Measurements from ENCODE around the gene PPP3CA. TPM values are rescaled to one million over a fixed set of nuclear protein-coding genes. Genes with fewer than 3 reads are reported as not detected.

PPP3CA gene
- total and polyA plus RNA-seq, 9 donors: 19.4 to 47.9 (median 37.9) TPM

GRCh38 chr4:101217353-101218031 is 129.8 kb downstream of the PPP3CA start:
- DNase-seq: no peak
- TF ChIP-seq CTCF (IDR thresholded peaks at IDR 0.05) (no peak), EP300 (IDR thresholded peaks at IDR 0.05) (no peak), POLR2A (IDR thresholded peaks at IDR 0.05) (no peak)
- H3K9me3 ChIP-seq: no peaks in the 10 kb centered on the region
- 73 to 86% (median 86%) methylated on average over 7 of the region's 7 CpGs for WGBS, 3 donors
- no peaks in the 10 kb centered on the region for H3K36me3 ChIP-seq
- H3K27ac ChIP-seq: no peak overlapping the region
- intact Hi-C loops (cut with DNase I): no loop called here
- H3K4me1 ChIP-seq (ENCODE audit: insufficient read depth): peaks cover 3% of the 10 kb centered on the region
- no peak overlapping the region for H3K4me3 ChIP-seq
- H3K27me3 ChIP-seq: no peaks in the 10 kb centered on the region

GRCh38 chr4:101211146-101211553 is 136.2 kb downstream of the PPP3CA start:
- DNase-seq: no peak
- no peaks in the 10 kb centered on the region for H3K36me3 ChIP-seq
- no peaks in the 10 kb centered on the region for H3K9me3 ChIP-seq
- TF ChIP-seq CTCF (IDR thresholded peaks at IDR 0.05): no peak
- TF ChIP-seq POLR2A (IDR thresholded peaks at IDR 0.05): no peak
- TF ChIP-seq EP300 (IDR thresholded peaks at IDR 0.05): no peak
- H3K27me3 ChIP-seq: no peaks in the 10 kb centered on the region
- H3K27ac ChIP-seq: no peak overlapping the region
- intact Hi-C loops (cut with DNase I): no loop called here
- H3K4me3 ChIP-seq: no peak overlapping the region
- no peaks in the 10 kb centered on the region for H3K4me1 ChIP-seq (ENCODE audit: insufficient read depth)

DNA sequence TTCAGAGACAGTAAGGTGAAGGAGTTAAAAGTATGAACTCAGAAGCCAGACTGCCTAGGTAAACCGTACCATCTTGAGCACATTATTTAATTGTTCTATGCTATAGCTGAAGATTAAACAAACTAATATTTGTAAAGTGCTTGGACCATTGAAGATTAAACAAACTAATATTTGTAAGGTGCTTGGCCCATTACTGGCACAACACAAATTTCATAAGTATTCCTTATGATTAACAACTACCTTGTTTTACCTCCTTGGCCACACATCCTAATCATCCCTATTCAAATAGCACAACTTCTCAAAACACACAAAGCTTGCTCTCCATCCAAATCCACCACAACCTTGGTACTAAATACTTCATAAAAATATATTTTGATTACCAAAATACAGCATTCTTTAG is 137.0 kb downstream of the PPP3CA start:
- Histone ChIP-seq H3K27me3 (no peaks in the 10 kb centered on the region), H3K9me3 (no peaks in the 10 kb centered on the region), H3K4me3 (no peak overlapping the region), H3K27ac (no peak overlapping the region), H3K4me1 (ENCODE audit: insufficient read depth) (no peaks in the 10 kb centered on the region), H3K36me3 (no peaks in the 10 kb centered on the region)
- DNase-seq: no peak
- 77 to 96% (median 86%) methylated on average over 1 of the region's 1 CpG for WGBS, 3 donors
- no peak for TF ChIP-seq CTCF (IDR thresholded peaks at IDR 0.05)
- no peak for TF ChIP-seq POLR2A (IDR thresholded peaks at IDR 0.05)
- intact Hi-C loops (cut with DNase I): no loop called here

DNA sequence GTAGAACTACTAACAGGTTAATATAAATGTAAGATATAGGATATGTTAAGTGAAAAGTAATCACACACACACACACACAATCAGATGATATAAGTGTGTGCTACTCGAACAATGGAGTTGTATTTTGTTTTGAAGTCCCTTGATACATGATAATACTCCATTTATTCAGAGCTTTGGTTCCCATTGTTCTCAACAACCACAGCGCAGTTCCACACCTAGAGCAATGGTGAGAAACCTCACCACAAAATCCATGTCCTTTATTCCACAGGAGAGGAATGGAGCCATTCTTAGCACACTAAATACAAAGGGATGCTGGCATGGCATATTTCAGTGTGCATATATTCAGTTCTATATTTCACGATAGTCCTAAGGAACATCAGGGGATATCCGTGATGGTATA is 139.2 kb downstream of the PPP3CA start:
- Histone ChIP-seq H3K9me3 (no peaks in the 10 kb centered on the region), H3K27me3 (no peaks in the 10 kb centered on the region), H3K36me3 (no peaks in the 10 kb centered on the region), H3K27ac (no peak overlapping the region), H3K4me1 (ENCODE audit: insufficient read depth) (peaks cover 1% of the 10 kb centered on the region), H3K4me3 (no peak overlapping the region)
- intact Hi-C loops (cut with DNase I): no loop called here
- no peak for DNase-seq
- TF ChIP-seq EP300 (IDR thresholded peaks at IDR 0.05): no peak
- no peak for TF ChIP-seq POLR2A (IDR thresholded peaks at IDR 0.05)
- no peak for TF ChIP-seq CTCF (IDR thresholded peaks at IDR 0.05)
- 81 to 94% (median 83%) methylated on average over 4 of the region's 4 CpGs for WGBS, 3 donors
